ENCODE measurements around the gene SOX18.

DNA sequence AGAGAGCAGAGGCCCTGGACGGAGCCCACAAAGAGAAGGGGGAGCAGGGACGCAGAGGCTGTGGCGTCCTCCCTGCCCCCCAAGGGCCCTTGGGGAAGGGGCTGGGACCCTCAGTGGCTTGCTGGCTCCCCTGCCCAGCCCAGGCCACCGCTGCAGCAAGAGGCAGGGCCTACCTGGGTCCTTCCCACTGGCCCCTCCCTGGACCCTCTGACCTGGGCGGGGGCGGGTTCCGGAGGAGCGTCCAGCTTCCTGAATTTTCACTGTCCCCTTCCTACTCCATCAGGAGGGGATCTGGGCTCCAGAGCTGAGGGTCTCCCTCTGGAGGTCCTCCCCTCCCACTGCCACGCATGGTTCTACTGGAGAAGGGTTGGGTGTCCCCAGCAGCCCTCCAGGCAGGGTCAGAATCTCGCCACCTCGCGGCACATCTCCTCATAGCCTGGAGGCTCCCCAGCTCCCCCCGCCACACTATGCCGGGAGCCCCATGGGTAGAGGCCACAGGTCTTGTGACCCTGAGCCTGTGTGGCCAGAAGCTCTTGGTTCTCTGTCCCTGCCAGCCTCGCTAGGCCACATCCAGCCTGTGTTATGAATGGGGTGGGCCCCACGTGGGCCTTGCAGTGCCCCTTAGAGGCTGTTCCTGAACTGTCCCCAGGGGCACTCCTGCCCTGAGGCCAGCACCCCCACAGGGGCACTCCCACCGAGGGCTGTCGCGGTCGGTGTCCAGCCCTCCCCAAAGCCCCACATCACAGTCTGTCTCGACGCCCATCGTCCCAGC lies 1.0 kb upstream of the SOX18 start:
- TF ChIP-seq, protein P1, sequence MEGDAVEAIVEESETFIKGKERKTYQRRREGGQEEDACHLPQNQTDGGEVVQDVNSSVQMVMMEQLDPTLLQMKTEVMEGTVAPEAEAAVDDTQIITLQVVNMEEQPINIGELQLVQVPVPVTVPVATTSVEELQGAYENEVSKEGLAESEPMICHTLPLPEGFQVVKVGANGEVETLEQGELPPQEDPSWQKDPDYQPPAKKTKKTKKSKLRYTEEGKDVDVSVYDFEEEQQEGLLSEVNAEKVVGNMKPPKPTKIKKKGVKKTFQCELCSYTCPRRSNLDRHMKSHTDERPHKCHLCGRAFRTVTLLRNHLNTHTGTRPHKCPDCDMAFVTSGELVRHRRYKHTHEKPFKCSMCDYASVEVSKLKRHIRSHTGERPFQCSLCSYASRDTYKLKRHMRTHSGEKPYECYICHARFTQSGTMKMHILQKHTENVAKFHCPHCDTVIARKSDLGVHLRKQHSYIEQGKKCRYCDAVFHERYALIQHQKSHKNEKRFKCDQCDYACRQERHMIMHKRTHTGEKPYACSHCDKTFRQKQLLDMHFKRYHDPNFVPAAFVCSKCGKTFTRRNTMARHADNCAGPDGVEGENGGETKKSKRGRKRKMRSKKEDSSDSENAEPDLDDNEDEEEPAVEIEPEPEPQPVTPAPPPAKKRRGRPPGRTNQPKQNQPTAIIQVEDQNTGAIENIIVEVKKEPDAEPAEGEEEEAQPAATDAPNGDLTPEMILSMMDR (IDR thresholded peaks at IDR 0.05; ENCODE audit: control extremely low read depth in 1 of 3, insufficient read depth in 1 of 3, low read depth in 1 of 3, low read length in 3 of 3) = no peak
- no peak for TF ChIP-seq SIRT6 (IDR thresholded peaks at IDR 0.05; ENCODE audit: low read length)
- no peak for TF ChIP-seq POLR2AphosphoS5 (IDR thresholded peaks at IDR 0.05; ENCODE audit: low read depth, low read length)
- TF ChIP-seq CHD2 (IDR thresholded peaks at IDR 0.05; ENCODE audit: low read length) = no peak
- no peak for TF ChIP-seq HDAC6 (IDR thresholded peaks at IDR 0.05; ENCODE audit: low read depth, low read length)
- no peak for TF ChIP-seq MAX (IDR thresholded peaks at IDR 0.05)
- no peak for TF ChIP-seq GTF2F1 (IDR thresholded peaks at IDR 0.05; ENCODE audit: borderline replicate concordance, low read depth, low read length)

Data from H1 (cell line).